ENCODE data around the gene PLD4. TPM values are rescaled to one million over a fixed set of nuclear protein-coding genes. Genes with fewer than 3 reads are reported as not detected.
"Not testable (repeated sequence)": the region's sequence is repeated elsewhere in the genome, so short reads cannot be mapped to it uniquely, and the experiment has no call there.

PLD4 gene
- total and polyA plus RNA-seq, 9 donors, result 0.12 to 3.2 (median 1.0) TPM; not detected in 1

GRCh38 chr14:104886690-104887622 lies 37.7 kb upstream of the PLD4 start:
- H3K9me3 ChIP-seq, result no peaks in the 10 kb centered on the region
- intact Hi-C loops (cut with DNase I), result no loop called here
- no peak for TF ChIP-seq CTCF (IDR thresholded peaks at IDR 0.05)
- no peak for TF ChIP-seq EP300 (IDR thresholded peaks at IDR 0.05)
- no peak for TF ChIP-seq POLR2A (IDR thresholded peaks at IDR 0.05)
- no peaks in the 10 kb centered on the region for H3K27me3 ChIP-seq
- H3K27ac ChIP-seq, result no peak overlapping the region
- no peak overlapping the region for H3K4me3 ChIP-seq
- H3K4me1 ChIP-seq (ENCODE audit: insufficient read depth), result no peaks in the 10 kb centered on the region
- no peaks in the 10 kb centered on the region for H3K36me3 ChIP-seq
- DNase-seq, result peak; percentile 8 to 36 (median 19)
- whole genome bisulfite sequencing, 3 donors, result 90 to 93% (median 93%) methylated on average over 53 to 59 of the region's 59 CpGs

GRCh38 chr14:104887623-104888488 lies 36.8 kb upstream of the PLD4 start:
- TF ChIP-seq CTCF (IDR thresholded peaks at IDR 0.05) (no peak), POLR2A (IDR thresholded peaks at IDR 0.05) (no peak), EP300 (IDR thresholded peaks at IDR 0.05) (no peak)
- Histone ChIP-seq H3K4me3 (no peak overlapping the region), H3K27ac (no peak overlapping the region), H3K4me1 (ENCODE audit: insufficient read depth) (no peaks in the 10 kb centered on the region), H3K9me3 (no peaks in the 10 kb centered on the region), H3K36me3 (no peaks in the 10 kb centered on the region), H3K27me3 (no peaks in the 10 kb centered on the region)
- WGBS, 3 donors, result 91 to 93% (median 92%) methylated on average over 24 to 33 of the region's 33 CpGs
- DNase-seq, result peak; percentile 9 to 32 (median 20)
- intact Hi-C loops (cut with DNase I), result no loop called here

GRCh38 chr14:104888489-104889374 lies 35.9 kb upstream of the PLD4 start:
- peak in 3 of 5 donors; percentile 6 to 24 (median 18) for DNase-seq
- no peaks in the 10 kb centered on the region for H3K9me3 ChIP-seq
- TF ChIP-seq CTCF (IDR thresholded peaks at IDR 0.05) (no peak), POLR2A (IDR thresholded peaks at IDR 0.05) (no peak), EP300 (IDR thresholded peaks at IDR 0.05) (no peak)
- no peaks in the 10 kb centered on the region for H3K4me1 ChIP-seq (ENCODE audit: insufficient read depth)
- H3K4me3 ChIP-seq, result no peak overlapping the region
- no peak overlapping the region for H3K27ac ChIP-seq
- H3K36me3 ChIP-seq, result no peaks in the 10 kb centered on the region
- intact Hi-C loops (cut with DNase I), result no loop called here
- no peaks in the 10 kb centered on the region for H3K27me3 ChIP-seq
- 90 to 95% (median 90%) methylated on average over 17 to 26 of the region's 26 CpGs for WGBS, 3 donors

- peak in 3 of 5 donors; percentile 7 to 19 (median 12) for DNase-seq
- Histone ChIP-seq H3K27me3 (no peaks in the 10 kb centered on the region), H3K36me3 (no peaks in the 10 kb centered on the region)
These were observed 35.3 kb upstream of the PLD4 start for GRCh38 chr14:104889375-104889757.

DNA sequence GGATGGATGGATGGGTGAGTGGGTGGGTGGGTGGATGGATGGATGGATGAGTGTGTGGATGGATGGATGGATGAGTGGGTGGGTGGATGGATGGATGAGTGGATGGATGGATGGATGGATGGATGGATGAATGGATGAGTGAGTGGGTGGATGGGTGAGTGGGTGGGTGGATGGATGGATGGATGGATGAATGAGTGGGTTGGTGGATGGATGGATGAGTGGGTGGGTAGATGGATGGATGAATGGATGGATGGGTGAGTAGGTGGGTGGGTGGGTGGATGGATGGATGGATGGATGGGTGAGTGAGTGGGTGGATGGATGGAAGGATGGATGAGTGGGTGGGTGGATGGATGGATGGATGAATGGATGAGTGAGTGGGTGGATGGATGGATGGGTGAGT lies 34.4 kb upstream of the PLD4 start:
- not testable (repeated sequence) for H3K4me1 ChIP-seq (ENCODE audit: insufficient read depth)
- intact Hi-C loops (cut with DNase I), result loop anchor here in 1 of 4 donors (5.0 kb wide), 1 partner anchor 152 kb away; no protein-coding TSS in a partner anchor

More at GRCh38 chr14:104889375-104889757, 35.3 kb upstream of the PLD4 start:
- no peak overlapping the region for H3K27ac ChIP-seq
- intact Hi-C loops (cut with DNase I), result no loop called here
- no peaks in the 10 kb centered on the region for H3K4me1 ChIP-seq (ENCODE audit: insufficient read depth)
- H3K4me3 ChIP-seq, result no peak overlapping the region
- TF ChIP-seq POLR2A (IDR thresholded peaks at IDR 0.05), result no peak
- TF ChIP-seq CTCF (IDR thresholded peaks at IDR 0.05), result no peak
- TF ChIP-seq EP300 (IDR thresholded peaks at IDR 0.05), result no peak
- no peaks in the 10 kb centered on the region for H3K9me3 ChIP-seq
- 84 to 89% (median 84%) methylated on average over 23 of the region's 23 CpGs for WGBS, 3 donors

More for the DNA sequence above, 34.4 kb upstream of the PLD4 start:
- H3K27me3 ChIP-seq, DNase-seq, H3K4me3 ChIP-seq, H3K27ac ChIP-seq, H3K36me3 ChIP-seq, H3K9me3 ChIP-seq: not testable (repeated sequence)
